Brain microvascular endothelial cell (primary cell): ENCODE results near the gene CREB1.

Experiments used
- DNase-seq: peaks from one replicate; pipeline ENCODE4 v3.0.0-alpha.2; 2020
- H3K27ac ChIP-seq: fragments of 250-450 bp; sonication (Bioruptor Pico); 2 replicates; pipeline ENCODE4 v1.5.1; 2020; ENCODE audit warnings: mild to moderate bottlenecking, moderate library complexity
- H3K27me3 ChIP-seq: fragments of 250-450 bp; sonication (Bioruptor Pico); replicated peaks from 2 replicates; pipeline ENCODE4 v1.5.1; 2020; ENCODE audit warnings: mild to moderate bottlenecking
- H3K36me3 ChIP-seq: fragments of 250-450 bp; sonication (Bioruptor Pico); replicated peaks from 2 replicates; pipeline ENCODE4 v1.5.1; 2020; ENCODE audit warnings: mild to moderate bottlenecking
- H3K4me3 ChIP-seq: 2 replicates; pipeline ENCODE4 v1.5.1; 2011; ENCODE audit warnings: low read depth, mild to moderate bottlenecking, control low read depth, low read length, moderate library complexity
- CTCF ChIP-seq: IDR thresholded peaks from 2 replicates; pipeline ENCODE4 v1.5.1; 2011; ENCODE audit warnings: low read depth, mild to moderate bottlenecking, moderate library complexity, low read length, control low read depth, inconsistent platforms; ENCODE audit errors: missing control alignments
- in situ Hi-C: cut with HindIII; loops from 2 replicates; pipeline ENCODE4 v1.10.0; 2017; ENCODE audit warnings: low sequenced_read_pairs, low pct_ligation_motif_present

The CREB1 gene

GRCh38 chr2:207499114-207499513 is 30.6 kb upstream of the CREB1 start:
- in situ Hi-C loops, result no loop called here
- Histone ChIP-seq H3K36me3 (no peaks in the 10 kb centered on the region), H3K4me3 (no peak overlapping the region), H3K27ac (no peak overlapping the region), H3K27me3 (no peaks in the 10 kb centered on the region)
- no peak for DNase-seq
- no peak for TF ChIP-seq CTCF

GRCh38 chr2:207501802-207502576 is 27.8 kb upstream of the CREB1 start:
- Histone ChIP-seq H3K27me3 (no peaks in the 10 kb centered on the region), H3K4me3 (no peak overlapping the region), H3K36me3 (no peaks in the 10 kb centered on the region), H3K27ac (no peak overlapping the region)
- no peak for TF ChIP-seq CTCF
- in situ Hi-C loops, result no loop called here
- no peak for DNase-seq

GRCh38 chr2:207502577-207503198 is 27.1 kb upstream of the CREB1 start:
- no peaks in the 10 kb centered on the region for H3K36me3 ChIP-seq
- H3K27ac ChIP-seq, result no peak overlapping the region
- no peak overlapping the region for H3K4me3 ChIP-seq
- no peaks in the 10 kb centered on the region for H3K27me3 ChIP-seq
- in situ Hi-C loops, result no loop called here
- no peak for TF ChIP-seq CTCF
- no peak for DNase-seq

GRCh38 chr2:207503234-207503633 is 26.5 kb upstream of the CREB1 start:
- no peak for TF ChIP-seq CTCF
- in situ Hi-C loops, result no loop called here
- DNase-seq, result peak; percentile 88
- peak overlapping the region; percentile 44 for H3K27ac ChIP-seq
- no peaks in the 10 kb centered on the region for H3K27me3 ChIP-seq
- H3K36me3 ChIP-seq, result no peaks in the 10 kb centered on the region
- no peak overlapping the region for H3K4me3 ChIP-seq

- peak; percentile 42 for TF ChIP-seq CTCF
- Histone ChIP-seq H3K4me3 (no peak overlapping the region), H3K36me3 (no peaks in the 10 kb centered on the region), H3K27me3 (no peaks in the 10 kb centered on the region), H3K27ac (peak overlapping the region; percentile 44)
- DNase-seq, result peak; percentile 49
- in situ Hi-C loops, result no loop called here
Measured at GRCh38 chr2:207504513-207505170, 25.1 kb upstream of the CREB1 start.
